Measurements from ENCODE around the gene MSRB2.

The MSRB2 gene

DNA sequence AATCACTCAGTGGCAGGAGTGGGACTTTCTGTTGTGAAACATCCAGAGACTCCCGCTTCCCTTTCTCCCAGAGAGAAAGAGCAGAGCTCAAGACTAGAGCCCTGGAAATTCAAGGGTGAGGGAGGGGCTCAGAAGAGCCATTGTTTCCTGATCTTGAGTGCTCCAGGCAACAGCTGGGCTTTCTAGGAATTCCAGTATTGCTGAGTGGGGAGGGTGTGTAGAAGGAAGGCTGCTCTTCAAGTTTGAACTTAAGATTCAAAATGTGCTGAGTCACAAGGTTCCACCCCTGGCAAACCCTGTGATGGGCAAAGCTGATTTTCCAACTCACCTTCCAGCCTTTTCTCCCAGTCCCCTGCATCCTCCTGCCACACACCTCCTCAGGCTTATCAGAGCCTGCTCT, 42.3 kb upstream of the MSRB2 start:
- H3K4me2 ChIP-seq (ENCODE audit: low read depth, low read length, poor library complexity, severe bottlenecking): no peak overlapping the region
- H3K9me3 ChIP-seq (ENCODE audit: insufficient read depth, low read length): no peaks in the 10 kb centered on the region
- no peaks in the 10 kb centered on the region for H3F3A ChIP-seq (ENCODE audit: insufficient read depth)
- H4K20me1 ChIP-seq (ENCODE audit: low read depth, low read length): no peaks in the 10 kb centered on the region
- no peak overlapping the region for H3K27ac ChIP-seq (ENCODE audit: low read depth, low read length)
- H3K79me2 ChIP-seq (ENCODE audit: insufficient read depth, low read length): no peaks in the 10 kb centered on the region
- no peaks in the 10 kb centered on the region; the same call in 1 of the 2 replicates for H3K9me2 ChIP-seq (replicated peaks; ENCODE audit: insufficient read depth, low read length)
- no peaks in the 10 kb centered on the region for H3K36me3 ChIP-seq (ENCODE audit: low read length)
- H3K9ac ChIP-seq (ENCODE audit: low read length): no peak overlapping the region
- H3K27me3 ChIP-seq (ENCODE audit: low read length): no peaks in the 10 kb centered on the region
- TF ChIP-seq EZH2phosphoT487 (conservative IDR thresholded peaks at IDR 0.05; ENCODE audit: low read length) (no peak), CTCF (IDR thresholded peaks at IDR 0.05; ENCODE audit: insufficient read depth, low read length, poor library complexity, severe bottlenecking) (no peak)
- no peak overlapping the region for H2AFZ ChIP-seq (ENCODE audit: low read depth, low read length, severe bottlenecking)
- no peak overlapping the region for H3K4me3 ChIP-seq (ENCODE audit: insufficient read depth, low read length, poor library complexity, severe bottlenecking)

DNA sequence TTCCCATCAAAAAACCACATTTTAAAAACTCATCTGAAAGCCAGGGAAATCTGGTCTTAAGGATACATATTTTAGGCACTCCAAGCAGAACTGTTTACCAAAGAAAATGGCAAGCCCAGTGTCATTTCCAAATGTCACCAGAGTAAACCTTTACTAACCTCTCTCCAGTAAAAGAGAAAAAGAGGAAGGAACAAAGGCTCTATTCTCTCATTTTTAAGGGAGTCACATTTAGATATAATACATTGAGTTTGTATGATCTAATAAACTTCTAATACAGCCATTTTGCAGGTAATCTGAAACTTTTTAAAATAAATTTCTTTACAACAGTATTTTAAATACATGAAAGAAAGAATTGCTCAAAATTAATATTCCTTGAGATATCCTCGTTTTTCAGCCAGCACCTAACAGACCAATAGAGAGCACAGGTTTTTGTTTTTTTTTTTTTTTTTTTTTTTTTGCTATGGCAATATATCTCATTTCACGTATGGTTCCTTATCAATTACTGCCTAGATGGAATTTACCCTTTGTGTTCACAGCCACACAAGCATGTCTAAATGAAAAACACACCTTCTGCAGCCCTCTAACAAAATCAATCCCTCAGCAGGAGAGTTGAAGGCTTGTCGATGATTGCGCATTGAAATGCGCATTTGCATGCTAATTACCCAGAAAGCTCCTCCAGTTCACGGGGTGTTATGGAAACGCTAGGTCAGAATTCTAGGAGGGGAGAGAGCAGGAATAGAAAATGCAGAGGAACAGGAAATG, 39.8 kb upstream of the MSRB2 start:
- H3K4me2 ChIP-seq (ENCODE audit: low read depth, low read length, poor library complexity, severe bottlenecking): no peak overlapping the region
- no peak overlapping the region for H2AFZ ChIP-seq (ENCODE audit: low read depth, low read length, severe bottlenecking)
- H3K9me2 ChIP-seq (replicated peaks; ENCODE audit: insufficient read depth, low read length): no peaks in the 10 kb centered on the region; the same call in 1 of the 2 replicates
- no peaks in the 10 kb centered on the region for H3K79me2 ChIP-seq (ENCODE audit: insufficient read depth, low read length)
- H4K20me1 ChIP-seq (ENCODE audit: low read depth, low read length): no peaks in the 10 kb centered on the region
- H3K27ac ChIP-seq (ENCODE audit: low read depth, low read length): no peak overlapping the region
- H3K4me3 ChIP-seq (ENCODE audit: insufficient read depth, low read length, poor library complexity, severe bottlenecking): no peak overlapping the region
- TF ChIP-seq CTCF (IDR thresholded peaks at IDR 0.05; ENCODE audit: insufficient read depth, low read length, poor library complexity, severe bottlenecking) (no peak), EZH2phosphoT487 (conservative IDR thresholded peaks at IDR 0.05; ENCODE audit: low read length) (no peak)
- H3K9me3 ChIP-seq (ENCODE audit: insufficient read depth, low read length): no peaks in the 10 kb centered on the region
- H3K36me3 ChIP-seq (ENCODE audit: low read length): no peaks in the 10 kb centered on the region
- no peaks in the 10 kb centered on the region for H3F3A ChIP-seq (ENCODE audit: insufficient read depth)
- H3K9ac ChIP-seq (ENCODE audit: low read length): no peak overlapping the region
- no peaks in the 10 kb centered on the region for H3K27me3 ChIP-seq (ENCODE audit: low read length)

DNA sequence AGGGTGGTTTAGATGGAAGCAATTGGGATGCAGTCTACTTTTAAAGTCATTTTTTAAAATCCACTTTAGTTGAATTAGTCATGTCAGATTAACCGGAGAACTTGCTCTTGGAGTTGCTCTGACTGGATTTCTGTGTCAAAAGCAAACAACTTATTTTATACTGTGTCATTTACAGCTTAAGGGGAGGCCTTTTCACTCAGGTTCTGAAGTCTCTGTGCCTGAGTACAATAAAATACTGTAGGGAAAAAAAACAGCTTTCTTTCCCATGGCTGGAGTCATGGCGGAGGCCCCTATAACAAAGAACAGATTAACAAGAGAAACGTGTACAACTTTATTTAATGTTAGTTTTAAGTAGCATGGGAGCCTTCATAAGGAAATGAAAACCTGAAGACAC, 39.2 kb upstream of the MSRB2 start:
- Histone ChIP-seq H3K27me3 (ENCODE audit: low read length) (no peaks in the 10 kb centered on the region), H3K9me3 (ENCODE audit: insufficient read depth, low read length) (no peaks in the 10 kb centered on the region), H3K79me2 (ENCODE audit: insufficient read depth, low read length) (no peaks in the 10 kb centered on the region), H2AFZ (ENCODE audit: low read depth, low read length, severe bottlenecking) (no peak overlapping the region), H4K20me1 (ENCODE audit: low read depth, low read length) (no peaks in the 10 kb centered on the region), H3K9ac (ENCODE audit: low read length) (no peak overlapping the region), H3K4me2 (ENCODE audit: low read depth, low read length, poor library complexity, severe bottlenecking) (no peak overlapping the region), H3F3A (ENCODE audit: insufficient read depth) (no peaks in the 10 kb centered on the region), H3K9me2 (replicated peaks; ENCODE audit: insufficient read depth, low read length) (no peaks in the 10 kb centered on the region; the same call in 1 of the 2 replicates), H3K27ac (ENCODE audit: low read depth, low read length) (no peak overlapping the region), H3K36me3 (ENCODE audit: low read length) (no peaks in the 10 kb centered on the region), H3K4me3 (ENCODE audit: insufficient read depth, low read length, poor library complexity, severe bottlenecking) (no peak overlapping the region)
- TF ChIP-seq EZH2phosphoT487 (conservative IDR thresholded peaks at IDR 0.05; ENCODE audit: low read length): no peak
- no peak for TF ChIP-seq CTCF (IDR thresholded peaks at IDR 0.05; ENCODE audit: insufficient read depth, low read length, poor library complexity, severe bottlenecking)
